Ectodermal cell (in vitro differentiated cells): ENCODE results near the gene DPYSL3.

Source experiments
- H3K27ac ChIP-seq: 2 replicates; pipeline ENCODE4 v1.7.0; 2013; ENCODE audit warnings: mild to moderate bottlenecking, low read depth, low read length; ENCODE audit not compliant: insufficient read depth, poor library complexity, severe bottlenecking
- H3K27me3 ChIP-seq: 2 replicates; pipeline ENCODE4 v1.7.0; 2013; ENCODE audit warnings: mild to moderate bottlenecking, low read length; ENCODE audit not compliant: insufficient read depth, control insufficient read depth, poor library complexity, severe bottlenecking
- H3K36me3 ChIP-seq: one replicate; pipeline ENCODE4 v1.7.0; 2013; ENCODE audit warnings: low read length; ENCODE audit not compliant: control insufficient read depth, insufficient read depth
- H3K4me1 ChIP-seq: one replicate; pipeline ENCODE4 v1.7.0; 2013; ENCODE audit warnings: low read length; ENCODE audit not compliant: control insufficient read depth, insufficient read depth
- H3K4me3 ChIP-seq: 2 replicates; pipeline ENCODE4 v1.7.0; 2013; ENCODE audit warnings: low read depth, low read length, control low read depth; ENCODE audit not compliant: insufficient read depth
- H3K9me3 ChIP-seq: 2 replicates; pipeline ENCODE4 v1.7.0; 2013; ENCODE audit warnings: mild to moderate bottlenecking, low read length, moderate library complexity; ENCODE audit not compliant: control insufficient read depth
- WGBS, 2 experiments: methylation state at CpG; one replicate each; pipeline ENCODE4 v1.1.7; 2013; ENCODE audit warnings: missing lambda C conversion rate in 2 of 2; 5-methylcytosine and 5-hydroxymethylcytosine counted together

DPYSL3 gene

GRCh38 chr5:147407094-147407681, 102.7 kb downstream of the DPYSL3 start:
- Histone ChIP-seq H3K4me1 (no peaks in the 10 kb centered on the region), H3K9me3 (no peaks in the 10 kb centered on the region), H3K4me3 (no peak overlapping the region), H3K27ac (no peak overlapping the region), H3K27me3 (no peaks in the 10 kb centered on the region), H3K36me3 (peaks cover 62% of the 10 kb centered on the region)
- 94% methylated on average over 8 of the region's 8 CpGs for WGBS, 2 experiments

DNA sequence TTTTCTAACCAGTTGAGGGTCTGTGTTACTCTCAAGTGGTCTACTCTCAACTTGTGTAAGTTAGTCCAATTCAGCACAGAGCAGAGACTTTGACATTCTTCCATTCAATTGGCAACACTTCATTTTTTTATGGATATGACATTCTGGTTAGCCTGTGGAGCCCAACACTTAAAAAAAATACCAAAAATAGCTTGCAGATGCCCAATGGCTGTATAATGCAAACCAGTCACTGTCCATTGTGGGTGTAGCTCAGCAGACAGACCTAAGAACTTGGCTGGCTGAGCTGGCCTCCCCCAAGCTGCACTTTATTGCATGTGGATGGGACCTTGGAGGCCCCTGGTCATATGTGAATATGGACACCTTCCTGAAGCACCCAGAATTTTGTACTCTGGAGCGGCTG, 103.2 kb downstream of the DPYSL3 start:
- no peaks in the 10 kb centered on the region for H3K4me1 ChIP-seq
- H3K36me3 ChIP-seq = peaks cover 58% of the 10 kb centered on the region
- no peak overlapping the region for H3K4me3 ChIP-seq
- H3K27me3 ChIP-seq = no peaks in the 10 kb centered on the region
- no peak overlapping the region for H3K27ac ChIP-seq
- H3K9me3 ChIP-seq = no peaks in the 10 kb centered on the region
- 93 to 95% methylated on average over 1 of the region's 1 CpG for WGBS, 2 experiments

DNA sequence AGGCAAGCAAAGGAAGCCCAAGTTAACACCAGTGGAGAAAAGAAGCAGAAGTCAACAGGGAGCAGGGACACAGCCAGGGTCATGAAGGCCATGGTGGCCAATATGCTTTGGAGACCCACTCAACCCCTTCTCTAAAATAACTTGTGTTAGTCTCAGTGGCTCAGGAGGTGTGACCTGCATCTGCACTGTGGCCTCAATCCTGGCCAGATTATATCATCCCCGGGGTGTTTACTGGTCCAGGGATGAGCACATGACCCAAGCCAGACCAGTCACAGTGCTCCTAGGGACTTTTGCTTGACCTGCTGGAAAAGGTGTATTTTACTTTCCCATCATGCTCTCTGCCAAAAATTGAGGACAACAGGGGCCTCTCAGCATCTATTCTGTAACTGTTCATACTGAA, 105.2 kb downstream of the DPYSL3 start:
- Histone ChIP-seq H3K4me1 (no peaks in the 10 kb centered on the region), H3K27me3 (no peaks in the 10 kb centered on the region), H3K36me3 (peaks cover 60% of the 10 kb centered on the region), H3K4me3 (no peak overlapping the region), H3K27ac (no peak overlapping the region), H3K9me3 (no peaks in the 10 kb centered on the region)
- WGBS, 2 experiments = 92 to 97% methylated on average over 1 of the region's 1 CpG

DNA sequence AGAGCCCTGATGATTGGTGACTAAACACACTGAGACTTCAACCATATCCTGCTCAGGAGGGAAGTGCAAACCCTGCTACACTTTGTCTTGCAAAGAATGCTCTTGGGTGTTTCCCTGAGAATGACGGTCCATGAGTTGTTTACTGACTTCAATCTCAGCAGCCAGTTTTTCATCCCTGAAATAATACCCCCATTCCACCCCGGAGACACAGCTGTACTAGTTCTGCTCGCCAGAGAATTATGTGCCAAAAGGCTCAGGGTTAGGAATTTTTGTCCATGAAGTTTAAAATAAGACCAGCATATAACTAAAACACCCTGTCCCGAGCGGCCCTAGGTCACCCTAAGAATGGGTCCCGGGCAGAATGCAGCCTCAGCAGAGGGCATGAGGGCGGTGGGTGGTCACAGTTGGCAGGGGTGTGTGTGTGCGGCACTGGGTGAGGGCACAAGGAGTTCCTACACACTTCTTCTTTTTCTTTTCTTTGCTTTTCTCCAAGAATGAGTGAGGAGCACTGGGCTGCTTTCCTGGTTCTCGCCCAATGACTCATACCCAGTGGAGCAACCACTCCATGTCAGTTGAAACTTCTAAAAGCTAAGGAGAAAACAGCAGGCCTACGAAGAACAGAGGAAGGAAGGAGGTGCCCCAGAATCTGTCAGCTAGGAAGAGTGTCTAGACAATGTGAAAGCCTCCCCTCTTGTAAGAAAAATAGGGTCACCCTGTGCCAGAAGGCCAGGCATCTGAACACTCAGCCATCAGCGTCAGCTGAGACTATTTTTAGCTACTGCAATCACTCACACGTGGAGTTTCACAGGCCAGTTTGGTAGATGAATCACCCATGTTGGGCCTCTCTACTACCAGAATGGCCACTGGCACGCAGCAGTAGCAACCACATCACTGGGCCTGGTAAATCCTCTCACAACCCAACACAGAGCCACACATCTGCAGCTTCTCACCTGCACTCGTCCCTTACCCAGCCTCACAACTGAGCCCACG, 105.9 kb downstream of the DPYSL3 start:
- WGBS, 2 experiments = 92 to 93% methylated on average over 15 of the region's 15 CpGs

DNA sequence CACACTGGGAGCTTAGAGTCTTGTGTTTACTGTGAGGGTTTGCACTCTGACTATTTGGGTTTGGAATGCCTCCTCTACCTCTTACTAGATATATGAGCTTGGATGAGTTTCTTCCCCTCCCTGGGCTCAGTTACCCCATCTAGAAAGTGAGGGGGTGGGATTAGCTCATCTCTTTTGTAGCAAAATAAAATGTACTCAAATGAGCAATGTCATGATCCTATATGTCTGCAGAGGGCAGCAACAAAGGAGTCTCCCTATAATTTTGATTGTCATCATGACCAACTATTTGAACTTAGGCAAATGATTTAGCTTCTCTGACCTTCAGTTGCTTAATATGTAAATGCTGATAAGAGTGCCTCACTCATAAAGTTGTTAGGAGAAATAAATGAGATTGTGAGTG, 109.0 kb downstream of the DPYSL3 start:
- H3K27me3 ChIP-seq = no peaks in the 10 kb centered on the region
- no peaks in the 10 kb centered on the region for H3K9me3 ChIP-seq
- peaks cover 59% of the 10 kb centered on the region for H3K36me3 ChIP-seq
- H3K4me3 ChIP-seq = no peak overlapping the region
- no peaks in the 10 kb centered on the region for H3K4me1 ChIP-seq
- H3K27ac ChIP-seq = no peak overlapping the region

More for the DNA sequence above, 105.9 kb downstream of the DPYSL3 start:
- Histone ChIP-seq H3K27ac (peak overlapping the region; percentile 20), H3K36me3 (peaks cover 60% of the 10 kb centered on the region), H3K4me3 (no peak overlapping the region), H3K9me3 (no peaks in the 10 kb centered on the region), H3K27me3 (no peaks in the 10 kb centered on the region), H3K4me1 (no peaks in the 10 kb centered on the region)

DNA sequence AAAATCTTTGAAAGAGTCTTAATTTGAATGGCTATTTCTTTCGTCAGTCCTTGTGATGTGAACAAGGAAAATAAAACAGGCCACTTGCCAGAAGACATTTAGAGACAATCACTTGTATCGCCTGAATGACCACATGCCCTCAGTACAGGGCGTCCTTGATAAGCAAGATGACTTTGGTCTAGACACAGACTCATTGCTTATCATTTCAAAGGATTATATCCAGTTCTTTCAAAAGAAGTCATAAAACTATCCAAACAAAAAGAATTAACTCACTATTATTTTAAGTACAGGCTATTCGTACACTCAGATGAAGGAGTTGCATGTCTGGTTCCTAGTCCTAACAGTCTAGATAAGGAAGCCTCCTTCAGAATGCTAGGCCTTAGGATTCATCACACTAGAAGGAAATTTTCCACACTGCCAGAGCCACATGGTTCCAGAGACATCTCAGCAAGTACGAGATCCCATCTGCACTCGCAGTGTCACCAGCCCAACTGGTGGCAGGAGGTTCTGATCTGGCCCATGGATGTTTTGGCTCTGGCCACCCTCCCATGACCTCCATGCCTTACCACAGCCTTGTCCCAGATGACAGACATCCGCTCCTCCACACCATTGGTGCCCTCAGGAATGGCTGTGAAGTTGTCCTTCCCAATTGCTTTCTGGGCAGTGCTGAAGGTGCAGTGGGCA, 109.6 kb downstream of the DPYSL3 start:
- no peaks in the 10 kb centered on the region for H3K27me3 ChIP-seq
- WGBS, 2 experiments = 94 to 96% methylated on average over 7 of the region's 7 CpGs
- no peaks in the 10 kb centered on the region for H3K4me1 ChIP-seq
- peaks cover 56% of the 10 kb centered on the region for H3K36me3 ChIP-seq
- no peak overlapping the region for H3K4me3 ChIP-seq
- no peak overlapping the region for H3K27ac ChIP-seq
- H3K9me3 ChIP-seq = no peaks in the 10 kb centered on the region

GRCh38 chr5:147398860-147399259, 111.0 kb downstream of the DPYSL3 start:
- Histone ChIP-seq H3K4me3 (no peak overlapping the region), H3K4me1 (no peaks in the 10 kb centered on the region), H3K36me3 (peaks cover 55% of the 10 kb centered on the region), H3K27ac (no peak overlapping the region), H3K9me3 (no peaks in the 10 kb centered on the region), H3K27me3 (no peaks in the 10 kb centered on the region)
- 96% methylated on average over 6 to 7 of the region's 9 CpGs for WGBS, 2 experiments

GRCh38 chr5:147397616-147398015, 112.3 kb downstream of the DPYSL3 start:
- WGBS, 2 experiments = 93% methylated on average over 11 of the region's 11 CpGs
- Histone ChIP-seq H3K27me3 (no peaks in the 10 kb centered on the region), H3K4me3 (no peak overlapping the region), H3K27ac (no peak overlapping the region), H3K4me1 (no peaks in the 10 kb centered on the region), H3K9me3 (no peaks in the 10 kb centered on the region), H3K36me3 (peaks cover 64% of the 10 kb centered on the region)

DNA sequence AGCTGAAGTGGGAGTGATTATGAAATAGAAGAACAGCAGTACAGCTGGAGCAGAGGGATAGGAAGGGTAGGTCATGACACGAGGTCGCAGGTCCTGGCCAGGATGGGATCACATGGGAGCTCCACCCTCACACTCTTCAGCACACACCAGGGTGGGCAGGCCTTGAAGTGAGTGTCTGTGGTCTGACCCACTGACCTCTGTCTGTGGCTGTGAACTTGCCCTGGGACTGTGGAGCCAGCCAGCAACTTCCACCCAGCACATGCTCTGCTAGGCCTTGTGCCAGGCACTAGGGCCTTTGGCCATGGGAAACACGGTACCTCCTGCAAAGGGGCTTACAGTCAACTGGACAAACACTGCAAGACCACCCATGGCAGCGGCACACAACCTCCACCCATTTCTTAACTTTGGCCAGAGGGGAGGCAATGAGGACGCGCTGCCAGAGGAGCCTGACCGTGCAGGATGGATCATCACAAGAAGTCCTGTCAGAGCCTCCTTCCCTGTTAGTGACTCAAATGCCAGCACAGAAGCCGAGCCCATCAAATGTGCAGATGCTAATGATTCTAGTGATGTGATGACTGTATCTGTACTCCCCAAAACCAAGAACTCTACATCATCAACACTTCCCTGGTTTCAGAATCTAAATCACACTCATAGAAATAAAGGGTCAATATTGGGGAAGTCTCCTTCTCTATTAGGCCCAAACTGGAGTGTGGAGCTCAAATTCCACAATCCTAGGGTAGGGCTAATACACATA, 113.6 kb downstream of the DPYSL3 start:
- Histone ChIP-seq H3K27me3 (no peaks in the 10 kb centered on the region), H3K36me3 (peaks cover 58% of the 10 kb centered on the region), H3K4me3 (no peak overlapping the region), H3K9me3 (no peaks in the 10 kb centered on the region), H3K27ac (no peak overlapping the region), H3K4me1 (peaks cover 3% of the 10 kb centered on the region)
- 82 to 83% methylated on average over 7 to 8 of the region's 8 CpGs for WGBS, 2 experiments
